ENCODE measurements around the gene SGK2. TPM values are rescaled to one million over a fixed set of nuclear protein-coding genes. Genes with fewer than 3 reads are reported as not detected.

The SGK2 gene
- total RNA-seq, 1 donor from 2014 or later: 0.85 TPM

- TF ChIP-seq CTCF (IDR thresholded peaks at IDR 0.05; ENCODE audit: unreplicated experiment): no peak
- Mint-ChIP-seq H3K27ac (ENCODE audit: unreplicated experiment) (no peak overlapping the region), H3K36me3 (ENCODE audit: low read depth, unreplicated experiment) (peaks cover 6% of the 10 kb centered on the region), H3K27me3 (ENCODE audit: unreplicated experiment) (peaks cover 5% of the 10 kb centered on the region), H3K4me1 (ENCODE audit: unreplicated experiment) (no peaks in the 10 kb centered on the region), H3K9me3 (ENCODE audit: unreplicated experiment) (no peaks in the 10 kb centered on the region), H3K4me3 (ENCODE audit: unreplicated experiment) (no peak overlapping the region)
- DNase-seq (ENCODE audit: low spot score): no peak
Measured at GRCh38 chr20:43532416-43533055, 26.3 kb upstream of the SGK2 start.

GRCh38 chr20:43533060-43533459 lies 25.8 kb upstream of the SGK2 start:
- no peak for DNase-seq (ENCODE audit: low spot score)
- H3K4me3 Mint-ChIP-seq (ENCODE audit: unreplicated experiment): no peak overlapping the region
- no peaks in the 10 kb centered on the region for H3K4me1 Mint-ChIP-seq (ENCODE audit: unreplicated experiment)
- no peaks in the 10 kb centered on the region for H3K9me3 Mint-ChIP-seq (ENCODE audit: unreplicated experiment)
- H3K36me3 Mint-ChIP-seq (ENCODE audit: low read depth, unreplicated experiment): peaks cover 4% of the 10 kb centered on the region
- peaks cover 5% of the 10 kb centered on the region for H3K27me3 Mint-ChIP-seq (ENCODE audit: unreplicated experiment)
- H3K27ac Mint-ChIP-seq (ENCODE audit: unreplicated experiment): no peak overlapping the region
- TF ChIP-seq CTCF (IDR thresholded peaks at IDR 0.05; ENCODE audit: unreplicated experiment): no peak

- peaks cover 11% of the 10 kb centered on the region for H3K27me3 Mint-ChIP-seq (ENCODE audit: unreplicated experiment)
- no peaks in the 10 kb centered on the region for H3K9me3 Mint-ChIP-seq (ENCODE audit: unreplicated experiment)
- no peak for DNase-seq (ENCODE audit: low spot score)
- TF ChIP-seq CTCF (IDR thresholded peaks at IDR 0.05; ENCODE audit: unreplicated experiment): no peak
- H3K4me1 Mint-ChIP-seq (ENCODE audit: unreplicated experiment): no peaks in the 10 kb centered on the region
- no peak overlapping the region for H3K4me3 Mint-ChIP-seq (ENCODE audit: unreplicated experiment)
- peaks cover 4% of the 10 kb centered on the region for H3K36me3 Mint-ChIP-seq (ENCODE audit: low read depth, unreplicated experiment)
- no peak overlapping the region for H3K27ac Mint-ChIP-seq (ENCODE audit: unreplicated experiment)
Measured at GRCh38 chr20:43534016-43534415, 24.8 kb upstream of the SGK2 start.

GRCh38 chr20:43534791-43535350 lies 24.0 kb upstream of the SGK2 start:
- Mint-ChIP-seq H3K4me1 (ENCODE audit: unreplicated experiment) (no peaks in the 10 kb centered on the region), H3K27me3 (ENCODE audit: unreplicated experiment) (peaks cover 13% of the 10 kb centered on the region), H3K27ac (ENCODE audit: unreplicated experiment) (no peak overlapping the region), H3K4me3 (ENCODE audit: unreplicated experiment) (no peak overlapping the region), H3K36me3 (ENCODE audit: low read depth, unreplicated experiment) (peaks cover 4% of the 10 kb centered on the region), H3K9me3 (ENCODE audit: unreplicated experiment) (no peaks in the 10 kb centered on the region)
- no peak for TF ChIP-seq CTCF (IDR thresholded peaks at IDR 0.05; ENCODE audit: unreplicated experiment)
- no peak for DNase-seq (ENCODE audit: low spot score)

- H3K4me1 Mint-ChIP-seq (ENCODE audit: unreplicated experiment): no peaks in the 10 kb centered on the region
- H3K9me3 Mint-ChIP-seq (ENCODE audit: unreplicated experiment): no peaks in the 10 kb centered on the region
- no peak overlapping the region for H3K4me3 Mint-ChIP-seq (ENCODE audit: unreplicated experiment)
- H3K27ac Mint-ChIP-seq (ENCODE audit: unreplicated experiment): no peak overlapping the region
- no peak for TF ChIP-seq CTCF (IDR thresholded peaks at IDR 0.05; ENCODE audit: unreplicated experiment)
- H3K27me3 Mint-ChIP-seq (ENCODE audit: unreplicated experiment): peaks cover 12% of the 10 kb centered on the region
- DNase-seq (ENCODE audit: low spot score): no peak
- H3K36me3 Mint-ChIP-seq (ENCODE audit: low read depth, unreplicated experiment): peaks cover 8% of the 10 kb centered on the region
Measured at GRCh38 chr20:43535370-43536004, 23.3 kb upstream of the SGK2 start.

All from endothelial cell (in vitro differentiated cells).